Neuronal stem cell (in vitro differentiated cells): ENCODE results near the gene PACSIN3.

Experiments used
- DNase-seq: peaks from one replicate; pipeline ENCODE4 v3.0.0-alpha.2; 2013; ENCODE audit warnings: low spot score
- H2AFZ ChIP-seq: one replicate; pipeline ENCODE4 v1.6.1; 2013; ENCODE audit warnings: mild to moderate bottlenecking, low read length, inconsistent platforms
- H2AK5ac ChIP-seq: 2 replicates; pipeline ENCODE4 v1.6.1; 2013; ENCODE audit warnings: low read depth, mild to moderate bottlenecking, inconsistent platforms, low read length, moderate library complexity, mixed read lengths
- H2BK120ac ChIP-seq: 2 replicates; pipeline ENCODE4 v1.6.1; 2013; ENCODE audit warnings: low read depth, mild to moderate bottlenecking, inconsistent platforms, low read length, moderate library complexity, mixed read lengths
- H2BK12ac ChIP-seq: one replicate; pipeline ENCODE4 v1.6.1; 2013; ENCODE audit warnings: low read length, inconsistent platforms
- H2BK15ac ChIP-seq: 2 replicates; pipeline ENCODE4 v1.6.1; 2013; ENCODE audit warnings: mild to moderate bottlenecking, low read length, inconsistent platforms, mixed read lengths
- H2BK5ac ChIP-seq: one replicate; pipeline ENCODE4 v1.6.1; 2013; ENCODE audit warnings: inconsistent platforms, mild to moderate bottlenecking, low read length, moderate library complexity
- H3K14ac ChIP-seq: one replicate; pipeline ENCODE4 v1.6.1; 2013; ENCODE audit warnings: low read length, inconsistent platforms
- H3K18ac ChIP-seq: 2 replicates; pipeline ENCODE4 v1.6.1; 2013; ENCODE audit warnings: low read length, inconsistent platforms
- H3K23ac ChIP-seq: 2 replicates; pipeline ENCODE4 v1.6.1; 2013; ENCODE audit warnings: low read depth, mild to moderate bottlenecking, mixed read lengths, low read length, inconsistent platforms; ENCODE audit not compliant: poor library complexity
- H3K27ac ChIP-seq: replicated peaks from 3 replicates; pipeline ENCODE4 v1.5.1; 2013; ENCODE audit warnings: low read length, inconsistent platforms
- H3K27me3 ChIP-seq, 3 experiments: 2 replicates each; pipeline ENCODE4 v1.6.1; 2013; ENCODE audit warnings: low read length in 3 of 3, mild to moderate bottlenecking in 2 of 3, inconsistent platforms in 1 of 3, low read depth in 1 of 3, mixed read lengths in 1 of 3, moderate library complexity in 1 of 3; ENCODE audit not compliant: control insufficient read depth in 3 of 3, insufficient read depth in 3 of 3
- H3K36me3 ChIP-seq, 2 donors: replicated peaks in 1 of 2; 2 replicates each; pipeline ENCODE4 v1.6.1; 2013; ENCODE audit warnings: low read length in 2 of 2; ENCODE audit not compliant: control insufficient read depth in 2 of 2, insufficient read depth in 2 of 2
- H3K4ac ChIP-seq: 2 replicates; pipeline ENCODE4 v1.6.1; 2013; ENCODE audit warnings: inconsistent platforms, mild to moderate bottlenecking, low read length, moderate library complexity
- H3K4me1 ChIP-seq, 2 donors: 1 replicate in 1 of 2; 2 replicates in 1 of 2; pipeline ENCODE4 v1.6.1; 2013; ENCODE audit warnings: low read length in 2 of 2, low read depth in 1 of 2; ENCODE audit not compliant: control insufficient read depth in 2 of 2, insufficient read depth in 1 of 2
- H3K4me2 ChIP-seq: one replicate; pipeline ENCODE4 v1.6.1; 2013; ENCODE audit warnings: mild to moderate bottlenecking, low read length, inconsistent platforms; ENCODE audit not compliant: insufficient read depth, poor library complexity, severe bottlenecking
- H3K4me3 ChIP-seq, 2 donors: 2 replicates each; pipeline ENCODE4 v1.5.1; 2013; ENCODE audit warnings: low read length in 2 of 2, mild to moderate bottlenecking in 2 of 2, inconsistent platforms in 1 of 2, moderate library complexity in 1 of 2
- H3K79me1 ChIP-seq: one replicate; pipeline ENCODE4 v1.6.1; 2013; ENCODE audit warnings: low read depth, mild to moderate bottlenecking, inconsistent platforms, low read length, moderate library complexity
- H3K9ac ChIP-seq: one replicate; pipeline ENCODE4 v1.6.1; 2013; ENCODE audit warnings: mild to moderate bottlenecking, low read depth, low read length, inconsistent platforms; ENCODE audit not compliant: poor library complexity
- H3K9me3 ChIP-seq, 2 donors: replicated peaks in 1 of 2; 2 replicates each; pipeline versions ENCODE3 to v1.6.1; 2013; ENCODE audit warnings: low read length in 2 of 2, mild to moderate bottlenecking in 2 of 2, inconsistent platforms in 1 of 2, low read depth in 1 of 2, mixed read lengths in 1 of 2, moderate library complexity in 1 of 2; ENCODE audit not compliant: control insufficient read depth in 2 of 2, insufficient read depth in 1 of 2
- H4K8ac ChIP-seq: one replicate; pipeline ENCODE4 v1.6.1; 2013; ENCODE audit warnings: low read depth, mild to moderate bottlenecking, inconsistent platforms, low read length, moderate library complexity
- H4K91ac ChIP-seq: one replicate; pipeline ENCODE4 v1.6.1; 2013; ENCODE audit warnings: low read length, low read depth, mild to moderate bottlenecking, inconsistent platforms; ENCODE audit not compliant: poor library complexity
- WGBS, 2 donors: extraction: QIAGEN DNeasy Blood & Tissue Kit; methylation state at CpG; one replicate each; pipeline ENCODE4 v1.1.7; 2013; ENCODE audit warnings: missing lambda C conversion rate in 2 of 2, mixed read lengths in 1 of 2; ENCODE audit not compliant: insufficient read length in 2 of 2, insufficient replicate concordance in 1 of 2; ENCODE audit errors: extremely low coverage in 2 of 2; 5-methylcytosine and 5-hydroxymethylcytosine counted together

PACSIN3 gene

DNA sequence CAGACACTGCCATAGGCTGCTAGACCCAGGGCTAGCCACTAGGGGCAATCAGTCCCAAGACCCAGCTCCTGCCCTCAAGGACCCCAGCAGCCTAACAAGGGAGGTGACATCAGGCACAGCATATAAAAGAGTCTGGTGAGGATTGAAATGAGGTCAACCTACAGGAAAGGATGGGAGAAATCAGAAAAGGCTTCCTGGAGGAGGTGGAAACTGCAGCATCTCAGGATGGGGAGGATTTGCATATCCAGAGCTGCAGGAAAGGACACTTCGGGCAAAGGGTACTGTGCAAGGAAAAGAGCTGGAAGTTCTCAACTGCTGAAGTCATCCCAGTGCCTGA lies 6.6 kb downstream of the PACSIN3 start:
- Histone ChIP-seq H2BK12ac (no peak overlapping the region), H2AK5ac (peak overlapping the region; percentile 97), H3K27ac (no peak overlapping the region), H4K8ac (no peak overlapping the region), H2BK15ac (peak overlapping the region; percentile 23), H2BK5ac (no peak overlapping the region), H3K4me3 (no peak overlapping the region), H3K14ac (no peak overlapping the region), H3K79me1 (peaks cover 17% of the 10 kb centered on the region), H3K18ac (no peak overlapping the region), H3K36me3 (peaks cover 11% of the 10 kb centered on the region in 2 donors), H2AFZ (no peak overlapping the region), H2BK120ac (no peak overlapping the region), H3K9ac (no peak overlapping the region), H4K91ac (no peak overlapping the region), H3K23ac (no peak overlapping the region), H3K27me3 (no peaks in the 10 kb centered on the region), H3K9me3 (no peaks in the 10 kb centered on the region), H3K4ac (no peak overlapping the region), H3K4me1 (peaks cover 9 to 15% of the 10 kb centered on the region in 2 donors), H3K4me2 (no peak overlapping the region)
- no CpG with 5 or more reads among the region's 1 CpG for WGBS, 2 donors
- peak; percentile 32 for DNase-seq

DNA sequence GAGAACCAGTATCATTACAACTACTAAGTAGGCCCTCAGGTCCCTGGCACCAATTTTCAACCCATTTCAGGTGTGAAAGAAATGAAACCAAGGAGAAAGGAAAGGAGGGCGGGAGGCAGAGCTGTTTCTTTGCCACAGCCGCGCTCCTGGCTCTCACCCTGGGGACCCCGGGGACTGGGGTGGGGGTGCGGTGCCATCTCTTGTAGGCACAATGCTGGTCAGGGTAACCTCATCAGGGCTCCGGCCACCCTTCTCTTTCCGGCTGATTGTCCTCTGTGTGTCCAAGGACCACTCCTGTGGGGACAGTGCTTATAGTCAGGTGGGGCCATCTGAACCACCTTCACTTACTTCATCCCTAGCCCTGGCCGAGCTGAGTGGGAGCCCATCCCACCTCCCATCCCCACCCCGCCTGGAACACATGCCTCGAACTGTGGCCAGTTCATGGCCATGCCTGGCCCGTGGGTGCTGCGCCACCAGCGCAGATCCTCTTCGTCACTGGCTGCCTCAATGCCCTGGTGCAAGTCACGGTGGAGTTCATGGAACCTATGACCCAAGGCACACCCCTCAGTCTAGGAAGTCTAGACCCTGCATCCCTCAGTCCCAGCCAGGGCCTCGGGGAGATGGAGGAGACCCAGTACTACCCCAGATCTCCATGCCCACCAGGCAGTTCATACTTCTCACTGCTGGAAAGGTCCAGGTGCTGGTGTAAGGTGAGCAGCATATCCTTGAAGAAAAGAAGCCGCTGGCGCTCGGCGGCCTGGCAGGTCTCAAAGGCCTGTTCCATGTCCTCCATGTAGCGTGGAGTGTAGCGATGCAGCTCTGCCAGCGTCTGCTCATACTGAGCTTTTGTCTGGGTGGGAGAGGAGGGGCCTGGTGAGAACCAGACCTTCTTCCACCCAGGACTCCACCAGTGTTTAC lies 7.2 kb downstream of the PACSIN3 start:
- H2BK5ac ChIP-seq: peak overlapping the region; percentile 45
- H3K4me3 ChIP-seq: peak overlapping the region in 1 of 2 donors; percentile 54
- H2BK12ac ChIP-seq: peak overlapping the region; percentile 59
- H2AK5ac ChIP-seq: peak overlapping the region; percentile 97
- no peak overlapping the region for H3K18ac ChIP-seq
- H2BK120ac ChIP-seq: no peak overlapping the region
- no peak overlapping the region for H2AFZ ChIP-seq
- no peak overlapping the region for H3K4me2 ChIP-seq
- H4K8ac ChIP-seq: no peak overlapping the region
- no peak overlapping the region for H3K4ac ChIP-seq
- H3K14ac ChIP-seq: no peak overlapping the region
- no peaks in the 10 kb centered on the region for H3K9me3 ChIP-seq
- H3K36me3 ChIP-seq: peaks cover 11 to 14% of the 10 kb centered on the region in 2 donors
- peaks cover 8 to 15% of the 10 kb centered on the region in 2 donors for H3K4me1 ChIP-seq
- no peak overlapping the region for H3K23ac ChIP-seq
- WGBS, 2 donors: no CpG with 5 or more reads among the region's 23 CpGs
- H3K27me3 ChIP-seq: no peaks in the 10 kb centered on the region
- no peak overlapping the region for H3K27ac ChIP-seq
- no peak overlapping the region for H4K91ac ChIP-seq
- H2BK15ac ChIP-seq: peak overlapping the region; percentile 96
- peaks cover 18% of the 10 kb centered on the region for H3K79me1 ChIP-seq
- H3K9ac ChIP-seq: no peak overlapping the region
- no peak for DNase-seq

DNA sequence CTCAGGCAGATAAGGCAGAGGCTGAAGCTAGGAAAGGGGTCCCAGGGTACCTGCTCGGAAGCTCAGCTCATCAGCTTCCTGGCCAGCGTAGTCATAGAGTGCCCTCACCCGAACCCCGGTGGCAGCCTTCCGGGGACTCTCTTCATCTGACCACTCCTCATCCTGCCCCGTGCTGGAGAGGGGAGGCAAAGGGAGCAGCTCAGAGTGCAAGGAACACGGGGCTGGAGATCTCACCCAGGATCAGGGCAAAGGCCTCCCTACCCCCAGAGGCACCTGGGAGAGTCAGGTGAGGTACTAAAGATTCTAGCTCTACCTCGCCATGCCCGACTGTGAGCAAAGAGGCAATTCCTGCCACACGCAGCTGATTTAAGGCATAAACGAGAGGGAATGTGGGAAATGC lies 7.9 kb downstream of the PACSIN3 start:
- Histone ChIP-seq H3K4me3 (no peak overlapping the region), H3K14ac (no peak overlapping the region), H3K4me1 (peaks cover 8 to 15% of the 10 kb centered on the region in 2 donors), H4K8ac (no peak overlapping the region), H2BK5ac (peak overlapping the region; percentile 2), H3K4me2 (no peak overlapping the region), H2BK120ac (peak overlapping the region; percentile 4), H3K27ac (no peak overlapping the region), H4K91ac (peak overlapping the region; percentile 60), H3K9me3 (no peaks in the 10 kb centered on the region), H3K23ac (no peak overlapping the region), H2AK5ac (peak overlapping the region; percentile 97), H3K4ac (no peak overlapping the region), H2BK12ac (peak overlapping the region; percentile 4), H2BK15ac (peak overlapping the region; percentile 42), H3K18ac (no peak overlapping the region), H3K79me1 (peaks cover 22% of the 10 kb centered on the region), H2AFZ (peak overlapping the region; percentile 98), H3K36me3 (peaks cover 16 to 21% of the 10 kb centered on the region in 2 donors), H3K27me3 (no peaks in the 10 kb centered on the region), H3K9ac (no peak overlapping the region)
- WGBS, 2 donors: no CpG with 5 or more reads among the region's 11 CpGs
- DNase-seq: no peak

DNA sequence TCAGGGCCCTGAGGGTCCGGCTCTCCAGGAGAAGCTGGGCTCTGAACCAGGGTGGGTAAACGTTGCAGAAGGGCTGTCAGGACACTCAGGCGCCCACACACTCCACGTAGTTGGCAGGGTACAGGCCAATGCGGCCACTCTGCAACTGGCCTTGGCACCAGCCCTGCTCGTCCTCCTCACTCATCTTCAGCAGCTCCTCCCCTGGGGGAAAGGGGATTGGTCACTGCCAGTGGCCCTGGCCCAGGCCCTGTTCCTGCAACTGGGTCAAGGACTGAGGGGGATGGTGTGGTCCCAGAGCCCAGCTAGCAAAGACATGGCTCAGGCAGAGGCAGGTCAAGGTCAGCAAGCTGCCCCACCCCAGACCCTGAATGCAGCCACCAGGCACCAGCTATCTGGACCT lies 8.4 kb downstream of the PACSIN3 start:
- WGBS, 2 donors: no CpG with 5 or more reads among the region's 6 CpGs

More for the DNA sequence above, 8.4 kb downstream of the PACSIN3 start:
- peaks cover 23% of the 10 kb centered on the region for H3K79me1 ChIP-seq
- no peak overlapping the region for H3K23ac ChIP-seq
- H2AK5ac ChIP-seq: peak overlapping the region; percentile 97
- peak overlapping the region; percentile 2 for H2BK5ac ChIP-seq
- peak overlapping the region; percentile 60 for H4K91ac ChIP-seq
- peak overlapping the region; percentile 4 for H2BK120ac ChIP-seq
- no peak for DNase-seq
- H3K4ac ChIP-seq: no peak overlapping the region
- H4K8ac ChIP-seq: no peak overlapping the region
- peaks cover 17 to 26% of the 10 kb centered on the region in 2 donors for H3K36me3 ChIP-seq
- H3K9me3 ChIP-seq: no peaks in the 10 kb centered on the region
- H3K18ac ChIP-seq: peak overlapping the region; percentile 23
- no peak overlapping the region for H3K4me2 ChIP-seq
- peak overlapping the region; percentile 42 for H2BK15ac ChIP-seq
- H3K4me1 ChIP-seq: peaks cover 8 to 15% of the 10 kb centered on the region in 2 donors
- no peak overlapping the region for H3K14ac ChIP-seq
- peak overlapping the region; percentile 4 for H2BK12ac ChIP-seq
- peak overlapping the region; percentile 98 for H2AFZ ChIP-seq
- H3K27ac ChIP-seq: peak overlapping the region; percentile 21
- H3K9ac ChIP-seq: no peak overlapping the region
- no peaks in the 10 kb centered on the region for H3K27me3 ChIP-seq
- peak overlapping the region in 1 of 2 donors; percentile 90 for H3K4me3 ChIP-seq
